Endometrial microvascular endothelial cells (primary cell): ENCODE data around the gene CELF4. TPM values are rescaled to one million over a fixed set of nuclear protein-coding genes. Genes with fewer than 3 reads are reported as not detected.
"Not testable (repeated sequence)": the region's sequence is repeated elsewhere in the genome, so short reads cannot be mapped to it uniquely, and the experiment has no call there.

Source experiments
- in situ Hi-C: cut with HindIII; loops from 2 replicates; pipeline ENCODE4 v1.10.0; 2017; ENCODE audit warnings: low sequenced_read_pairs, low pct_unique_long_range_greater_than_20kb; ENCODE audit errors: inconsistent ontology term
- total RNA-seq: library from RNA; depleted of rRNA; stranded (reverse); fragments of >200 nt; gene quantifications from one replicate; pipeline ENCODE4 v1.2.3, GENCODE V29; 2015; ENCODE audit errors: inconsistent ontology term

CELF4 gene
- total RNA-seq, 1 donor from 2014 or later = not detected

DNA sequence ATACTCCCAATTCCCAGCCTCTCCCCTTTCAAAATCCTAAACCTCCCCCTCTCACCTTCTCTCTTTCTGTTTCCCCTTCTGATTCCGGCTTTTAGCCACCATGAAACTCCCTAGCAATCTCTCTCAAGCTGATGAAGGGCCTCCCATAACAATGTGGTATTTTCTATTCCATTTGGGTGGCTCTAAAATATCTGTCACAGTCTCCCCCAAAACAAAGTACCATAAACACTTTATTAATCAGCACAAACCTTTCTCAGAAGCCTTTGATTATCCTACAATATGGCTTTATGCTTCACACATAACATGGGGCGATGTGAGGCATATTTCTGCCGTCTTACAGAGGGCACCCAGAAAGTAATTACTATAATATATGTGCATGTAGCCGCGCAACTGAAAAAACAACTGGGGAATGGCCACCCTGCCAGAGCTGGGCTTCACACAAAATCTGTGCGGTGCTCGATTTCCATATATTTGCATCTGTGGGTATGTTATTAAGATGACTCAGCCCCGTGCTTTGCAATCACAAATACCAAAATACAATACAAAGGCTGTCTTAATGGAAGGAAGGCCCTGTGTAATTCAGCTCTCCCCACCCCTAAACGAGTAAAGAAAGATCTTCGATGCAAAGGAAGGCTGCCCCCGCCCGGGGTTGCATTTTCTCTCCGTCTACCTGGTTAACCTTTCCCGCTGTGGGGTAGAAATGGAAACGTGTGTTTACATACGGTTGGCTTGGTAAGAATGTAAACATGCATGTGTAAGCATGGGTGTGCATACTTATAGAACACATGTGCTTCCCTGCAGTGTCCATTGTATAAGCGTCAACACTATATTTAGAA, 81.4 kb downstream of the CELF4 start:
- in situ Hi-C loops = no loop called here

DNA sequence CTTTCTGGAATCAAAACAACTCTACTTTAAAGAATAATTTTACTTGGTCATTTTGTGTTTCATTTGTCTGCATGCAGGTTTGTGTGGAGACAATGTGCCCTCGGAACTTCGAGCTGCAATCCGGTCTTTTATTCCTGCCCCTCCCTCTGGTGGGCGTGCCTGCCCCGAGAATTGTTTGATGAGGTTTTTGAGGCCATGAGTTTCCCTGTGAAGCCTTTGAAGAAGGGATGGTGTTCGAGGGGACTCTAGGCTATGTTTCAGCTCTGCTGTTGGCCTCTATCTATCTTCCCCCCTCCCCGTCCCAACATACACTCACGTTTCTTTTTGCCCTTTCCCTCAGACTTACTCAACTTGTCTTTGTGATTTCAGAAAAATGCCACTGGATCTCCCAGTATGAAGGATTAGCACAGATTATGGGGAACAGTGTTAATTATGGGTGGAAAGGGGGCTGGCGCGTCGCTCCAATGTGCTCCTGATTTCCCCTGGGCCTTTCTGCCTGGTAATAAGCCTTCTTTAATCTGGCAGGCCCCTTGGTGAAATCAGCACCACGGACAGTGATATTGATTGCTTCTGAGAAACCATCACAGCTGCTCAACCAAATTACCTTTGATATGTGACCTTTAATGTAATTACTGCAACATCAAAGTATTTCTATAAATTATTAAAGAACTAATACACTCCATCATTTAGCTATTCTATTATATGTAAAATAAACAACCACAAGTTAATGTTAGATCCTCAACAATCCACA, 82.2 kb downstream of the CELF4 start:
- in situ Hi-C loops = no loop called here

DNA sequence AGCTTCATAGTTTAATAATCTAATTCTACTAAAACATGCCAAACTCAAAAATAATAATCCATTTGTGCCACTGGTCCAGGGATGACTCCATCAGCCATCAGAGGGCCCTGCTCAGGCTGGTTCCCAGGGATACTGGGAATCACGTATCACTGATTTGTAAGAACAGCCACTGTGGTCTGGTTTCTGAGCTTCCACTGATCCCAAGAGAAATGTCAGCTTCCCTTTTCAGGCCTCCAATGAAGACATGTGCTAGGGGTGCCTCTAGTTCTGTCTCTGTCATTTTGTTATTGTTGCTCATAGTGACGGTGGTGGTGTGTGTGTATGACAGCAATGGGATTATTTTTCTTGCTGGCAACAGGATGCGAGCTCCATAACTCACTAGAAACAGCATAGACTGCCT, 83.2 kb downstream of the CELF4 start:
- in situ Hi-C loops = no loop called here

DNA sequence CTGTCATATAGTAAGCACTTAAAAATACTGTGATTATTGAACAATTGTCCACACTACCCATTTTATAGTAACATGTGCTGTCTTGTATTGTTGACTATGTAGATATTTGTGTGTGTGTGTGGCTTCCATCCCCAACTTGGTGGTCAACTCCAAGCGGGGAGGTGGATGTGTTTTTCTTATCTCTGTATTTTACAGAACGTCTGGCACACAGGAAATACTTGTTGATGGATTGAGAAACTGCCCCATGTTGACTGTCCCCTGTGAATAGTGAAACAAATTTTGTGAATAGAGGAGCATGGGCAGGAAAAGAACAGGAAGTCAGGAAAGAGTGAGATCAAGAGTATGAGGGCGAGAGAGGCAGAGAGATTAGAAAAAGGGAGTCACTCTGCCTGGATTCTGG, 83.6 kb downstream of the CELF4 start:
- in situ Hi-C loops = no loop called here

DNA sequence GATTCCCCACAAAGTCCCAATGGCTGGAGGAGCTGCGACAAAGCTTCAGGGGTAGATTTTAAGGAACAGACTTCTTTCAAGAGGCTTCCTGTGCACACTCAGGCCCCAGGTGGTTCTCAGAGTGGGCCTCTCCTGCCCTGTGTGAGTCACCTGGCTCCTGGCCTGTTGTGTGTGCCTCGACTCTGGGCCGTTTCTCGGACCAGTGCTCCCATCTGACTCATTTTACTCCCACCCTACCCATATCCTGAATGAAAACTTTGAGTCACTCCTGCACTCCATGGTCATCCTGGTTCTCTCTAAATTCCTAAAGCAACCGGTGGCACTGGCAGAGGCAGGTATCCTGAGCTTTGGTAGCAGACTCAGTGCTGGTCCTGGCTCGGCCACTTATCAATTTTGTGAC, 84.1 kb downstream of the CELF4 start:
- in situ Hi-C loops = no loop called here

DNA sequence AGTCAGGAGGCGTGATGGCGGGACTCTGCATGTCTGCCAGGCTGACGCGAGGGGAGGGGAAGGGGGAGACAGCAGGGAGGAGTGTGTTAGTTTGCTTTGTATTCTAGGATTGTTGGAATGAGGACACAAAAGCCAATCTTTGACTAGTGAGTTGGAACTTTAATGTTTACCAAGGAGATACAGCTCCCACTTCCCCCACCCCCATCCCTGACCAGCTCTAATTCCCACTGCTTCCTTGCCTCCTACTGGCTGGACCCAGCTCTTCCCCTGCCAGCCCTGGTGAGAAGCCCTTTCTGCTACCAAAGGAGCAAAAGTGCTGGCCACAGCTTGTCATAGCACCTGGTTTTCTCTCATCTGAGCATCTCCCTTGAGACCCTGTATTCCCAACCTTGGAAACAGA, 84.5 kb downstream of the CELF4 start:
- in situ Hi-C loops = no loop called here

DNA sequence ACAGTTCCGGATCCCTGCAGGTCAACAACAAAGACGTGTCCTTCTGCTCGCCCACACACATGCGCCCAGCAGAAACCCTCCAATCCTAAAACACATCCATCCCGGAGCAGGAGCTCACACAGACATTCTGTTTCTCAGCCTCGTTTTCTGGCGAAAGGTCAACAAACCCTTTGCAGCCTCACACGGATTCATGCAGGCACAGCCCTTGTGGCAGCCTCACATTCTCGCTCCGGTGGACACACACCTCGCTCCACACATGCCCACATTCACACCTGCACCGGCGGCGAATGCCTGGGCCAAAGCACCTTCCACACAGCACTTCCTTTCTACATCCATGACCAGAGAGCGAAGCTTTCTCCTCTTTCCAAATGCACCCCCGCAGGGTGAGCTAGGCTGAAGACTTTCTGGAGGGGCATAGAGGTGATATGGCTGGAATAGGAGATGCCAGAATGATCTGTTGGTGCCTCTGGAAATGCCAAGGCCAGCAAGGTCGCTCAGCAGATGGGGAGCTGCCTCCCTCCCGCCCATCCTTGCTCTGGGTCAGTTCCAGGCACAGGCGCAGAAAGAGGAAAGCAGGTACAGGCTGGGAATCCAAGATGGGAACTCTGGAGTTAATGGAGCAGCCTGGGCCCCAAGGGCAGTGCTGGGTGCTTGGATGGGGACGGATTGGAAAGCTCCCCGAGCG, 88.8 kb downstream of the CELF4 start:
- in situ Hi-C loops = no loop called here

DNA sequence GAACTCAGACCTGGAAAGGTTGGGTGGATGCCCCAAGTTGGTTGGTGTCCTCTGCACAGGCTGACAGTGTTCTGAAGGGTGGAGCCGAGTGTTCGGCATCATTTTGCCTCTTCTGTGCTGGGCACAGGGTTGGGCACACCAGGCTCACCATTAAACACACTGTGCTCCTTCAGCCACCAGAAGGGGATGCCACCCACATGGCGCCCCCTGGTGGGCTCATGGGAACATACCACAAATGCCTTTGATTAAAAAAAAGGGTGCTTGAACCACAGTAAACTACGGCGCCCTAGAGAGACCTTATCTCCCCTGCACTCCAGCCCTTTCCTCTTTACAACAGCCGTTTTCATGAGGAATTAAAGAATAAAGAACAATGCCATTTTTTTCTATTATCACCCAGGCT, 89.4 kb downstream of the CELF4 start:
- in situ Hi-C loops = no loop called here

DNA sequence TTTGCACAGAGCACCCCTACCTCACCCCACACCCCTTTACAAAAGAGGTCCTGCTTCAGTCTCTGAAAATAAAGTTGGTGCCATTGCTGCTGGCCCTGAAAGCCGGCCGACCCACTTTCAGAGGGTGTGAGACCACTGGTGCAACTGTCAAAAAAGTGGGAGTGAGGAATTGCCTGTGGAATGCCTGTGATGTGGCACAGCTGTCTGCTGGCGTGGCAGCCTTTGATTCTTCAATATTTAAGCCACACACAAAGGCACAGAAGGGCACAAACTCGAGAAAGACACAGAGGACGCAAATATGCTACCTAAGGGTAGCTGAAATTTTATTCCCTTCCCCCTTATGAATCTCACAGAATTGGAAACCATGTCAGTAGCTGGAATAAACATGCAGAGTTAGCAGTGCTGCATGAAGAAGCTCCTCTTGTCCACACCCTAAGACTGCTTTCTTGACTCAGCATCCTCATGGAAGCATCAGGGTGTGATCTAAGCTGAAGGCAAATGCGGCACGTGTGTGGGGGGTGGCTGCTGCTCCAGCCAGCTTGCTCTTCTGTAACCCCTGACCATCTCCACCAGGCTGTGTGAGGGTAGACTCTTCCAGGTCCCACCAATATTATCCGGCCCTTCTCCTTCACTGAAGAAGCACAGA, 92.3 kb downstream of the CELF4 start:
- in situ Hi-C loops = no loop called here

DNA sequence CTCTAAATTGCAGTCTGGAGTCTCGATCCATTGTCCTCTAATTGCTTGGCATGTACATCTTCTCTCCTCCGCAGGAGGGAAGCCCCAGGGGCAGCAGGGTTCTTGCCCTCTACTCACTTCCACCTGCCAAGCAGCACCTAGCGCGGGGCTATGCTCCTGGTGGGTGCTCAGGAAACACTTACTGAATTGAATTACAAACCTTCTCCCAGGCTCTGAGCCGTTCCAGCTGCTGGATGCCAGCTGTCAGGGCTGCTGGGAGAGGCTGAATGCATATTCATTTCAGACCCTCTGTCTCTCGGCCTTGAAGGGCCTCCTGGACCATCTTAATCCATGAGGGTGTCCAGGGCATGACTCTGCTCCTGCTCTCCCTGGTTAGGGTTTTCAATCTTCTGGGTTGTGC, 94.0 kb downstream of the CELF4 start:
- in situ Hi-C loops = no loop called here

DNA sequence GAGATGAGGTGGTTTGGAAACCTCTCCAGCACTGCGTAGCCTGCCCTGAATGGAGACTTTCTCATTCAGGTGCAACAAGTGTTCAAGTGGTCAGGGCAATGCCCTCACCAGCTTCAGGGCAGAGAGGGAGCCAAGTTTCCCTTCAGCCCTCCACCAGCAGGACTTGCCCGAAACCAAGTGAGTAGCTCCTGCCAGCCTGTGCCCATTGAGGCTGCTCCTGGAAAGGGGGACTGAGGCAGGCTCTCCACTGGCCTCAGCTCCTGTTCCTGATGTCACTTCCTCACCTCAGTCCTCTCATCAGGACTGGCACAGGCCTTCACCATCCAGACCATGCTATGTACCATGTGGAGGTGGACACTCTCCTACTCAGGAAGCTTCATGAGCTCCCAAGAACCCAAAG, 94.6 kb downstream of the CELF4 start:
- in situ Hi-C loops = no loop called here

DNA sequence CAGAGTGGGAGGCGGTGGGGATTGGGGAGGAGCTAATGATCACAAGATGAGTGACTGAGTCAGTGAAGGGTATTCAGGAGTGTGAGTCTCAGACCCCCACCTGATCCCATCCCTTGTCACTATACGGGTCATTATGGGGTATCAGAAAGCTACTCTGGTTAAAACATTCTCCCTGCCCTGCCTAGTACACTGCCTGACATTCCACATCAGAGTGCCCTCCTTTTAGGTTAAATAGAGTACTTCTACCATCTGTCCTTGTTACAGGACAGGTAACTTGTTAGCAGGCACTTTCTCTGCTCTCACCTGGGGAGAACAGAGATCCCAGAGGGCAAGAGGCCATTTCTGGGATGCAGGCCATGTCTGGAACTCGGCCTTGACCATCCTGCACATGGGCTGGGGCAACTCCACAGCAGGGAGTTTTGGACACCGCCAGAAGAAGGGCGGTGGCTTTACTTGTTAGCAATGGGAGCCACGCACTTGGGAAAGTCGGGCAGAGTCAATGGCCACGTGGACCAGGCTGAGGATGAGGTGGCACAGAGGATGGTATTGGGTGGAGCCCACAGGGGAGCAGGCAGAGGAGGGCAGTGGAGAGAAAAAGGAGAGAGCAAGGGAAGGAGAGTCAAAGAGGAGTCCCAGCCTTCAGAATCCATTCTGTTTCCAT, 98.5 kb downstream of the CELF4 start:
- in situ Hi-C loops = no loop called here

DNA sequence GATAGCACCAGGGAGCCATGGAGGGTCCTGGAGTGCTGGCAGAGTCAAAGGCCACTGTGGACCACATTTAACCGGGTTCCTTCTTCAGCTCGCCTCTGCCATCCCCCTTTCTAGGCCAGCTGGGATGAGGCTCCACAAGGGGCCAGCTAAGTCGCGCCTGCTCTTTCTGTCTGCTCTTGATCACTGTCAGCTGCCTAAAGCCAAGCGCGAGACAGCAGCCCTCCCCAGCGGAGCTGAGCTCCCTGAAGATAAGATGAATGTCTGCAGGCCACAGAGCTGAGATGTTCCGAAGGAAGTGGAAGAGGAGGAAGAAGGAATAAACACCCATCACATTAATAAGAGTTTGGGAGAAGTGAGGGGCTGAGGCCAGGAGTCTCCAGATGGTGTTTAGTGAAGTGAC, 99.6 kb downstream of the CELF4 start:
- in situ Hi-C loops = no loop called here

DNA sequence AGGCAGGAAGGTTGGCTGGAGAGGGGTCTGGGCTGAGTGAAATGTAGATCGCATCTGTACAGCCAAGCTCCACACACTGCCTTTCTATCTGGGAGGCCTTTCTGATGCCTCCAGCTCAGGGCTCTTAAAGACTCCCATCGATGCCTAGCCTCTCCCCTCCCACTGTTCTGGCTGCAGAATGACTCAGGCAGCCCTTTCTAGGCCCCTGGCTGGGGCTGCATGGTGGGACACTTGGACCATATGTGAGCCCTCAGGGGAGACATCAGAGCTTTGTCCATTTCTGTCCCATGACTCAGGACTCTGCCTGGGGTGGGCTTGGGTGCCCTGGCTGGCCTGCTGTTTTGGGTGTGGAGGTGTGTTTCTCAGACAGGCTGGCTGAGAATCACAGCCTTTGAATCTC, 101.3 kb downstream of the CELF4 start:
- in situ Hi-C loops = no loop called here

DNA sequence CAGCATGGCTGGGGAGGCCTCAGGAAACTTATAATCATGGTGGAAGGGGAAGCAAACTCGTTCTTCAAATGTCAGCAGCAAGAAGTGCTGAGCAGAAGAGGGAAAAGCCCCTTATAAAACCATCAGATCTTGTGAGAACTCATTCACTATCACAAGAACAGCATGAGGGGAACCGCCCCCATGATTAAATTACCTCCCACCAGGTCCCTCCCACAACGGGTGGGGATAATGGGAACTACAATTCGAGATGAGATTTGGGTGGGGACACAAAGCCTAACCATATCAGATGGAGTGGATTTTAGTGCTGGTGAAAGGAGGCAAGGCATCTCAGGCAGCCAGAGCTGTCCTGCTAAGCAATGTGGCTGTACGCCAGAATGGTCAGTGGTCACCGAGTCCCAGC, 104.3 kb downstream of the CELF4 start:
- in situ Hi-C loops = not testable (repeated sequence)

DNA sequence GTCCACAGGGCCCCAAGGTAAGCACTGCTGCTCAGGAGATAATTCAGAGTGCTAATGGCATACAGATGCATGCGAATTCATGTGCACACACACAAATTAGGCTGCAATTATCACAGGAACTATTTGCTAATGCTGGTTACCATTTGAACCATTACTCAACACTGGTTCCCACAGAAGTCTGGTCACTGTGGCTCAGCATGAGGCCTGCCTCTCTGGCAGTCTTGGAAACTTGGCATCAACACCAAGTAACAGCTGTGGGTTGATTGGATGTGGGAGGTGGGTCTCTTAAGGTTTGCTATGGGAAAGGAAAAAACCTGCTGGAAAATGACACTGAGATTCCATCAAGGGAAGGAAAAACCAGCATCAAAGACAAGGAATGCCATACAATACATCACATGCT, 105.0 kb downstream of the CELF4 start:
- in situ Hi-C loops = no loop called here

DNA sequence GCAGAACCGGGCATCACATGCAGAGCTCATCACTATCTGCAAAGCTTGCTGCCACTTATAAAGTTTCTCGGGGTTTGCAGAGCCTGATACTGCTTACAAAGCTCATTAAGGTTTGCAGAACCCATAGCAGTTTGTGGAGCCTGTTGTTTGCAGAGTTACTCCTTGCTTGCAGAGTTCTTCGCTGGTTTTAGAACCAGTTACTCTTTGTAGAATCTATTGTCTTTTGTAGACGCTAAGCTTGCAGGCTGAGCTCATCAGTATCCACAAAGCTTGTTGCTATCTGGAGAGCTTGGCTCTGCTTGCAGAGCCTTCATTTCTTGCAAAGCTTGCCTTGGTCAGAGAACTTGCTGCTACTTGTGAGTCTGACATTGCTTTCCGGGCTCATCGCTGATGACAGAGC, 106.9 kb downstream of the CELF4 start:
- in situ Hi-C loops = no loop called here

DNA sequence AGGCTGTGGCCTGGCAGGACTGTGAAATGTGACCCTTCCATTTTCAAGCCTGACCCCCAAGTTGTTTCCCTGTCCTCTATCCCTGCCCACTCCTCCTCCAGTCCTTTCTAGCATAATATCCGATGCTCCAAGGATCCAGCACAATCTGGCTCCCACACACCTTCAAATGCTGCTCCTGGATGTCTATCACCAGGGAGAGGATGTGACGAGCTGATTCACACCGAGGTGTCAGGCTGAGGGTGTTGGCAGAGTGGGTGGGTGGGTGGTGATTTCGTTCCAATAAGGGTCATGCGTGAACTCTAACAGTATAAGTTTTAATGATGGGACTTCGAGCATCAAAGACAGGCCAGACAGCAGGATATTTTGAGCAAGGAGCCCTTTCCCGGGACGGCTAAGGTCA, 107.8 kb downstream of the CELF4 start:
- in situ Hi-C loops = no loop called here

DNA sequence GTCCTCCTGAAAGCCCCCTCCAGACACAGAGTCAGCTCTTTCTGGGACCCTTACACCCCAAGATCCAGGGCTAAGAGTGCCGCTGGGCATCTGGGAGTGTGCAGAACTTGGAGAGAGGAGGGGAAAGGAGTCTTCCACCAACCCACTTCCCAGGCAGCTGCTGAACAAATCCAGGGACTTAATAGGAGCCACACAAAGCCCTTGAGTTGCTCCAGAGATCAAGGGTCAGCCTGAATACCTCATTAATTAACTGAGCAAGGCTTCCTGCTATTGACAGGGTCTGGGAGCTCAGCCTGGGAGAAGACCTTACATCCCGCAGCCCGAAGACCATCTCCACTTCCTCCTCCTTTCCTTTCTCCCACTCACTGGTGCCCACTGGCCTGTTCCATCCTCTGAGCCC, 108.3 kb downstream of the CELF4 start:
- in situ Hi-C loops = no loop called here
